OCI-M2 (cell line): ENCODE data around the gene FBXO33.
"Not testable (repeated sequence)": the region's sequence is repeated elsewhere in the genome, so short reads cannot be mapped to it uniquely, and the experiment has no call there.

Source experiments
- DNase-seq: peaks from one replicate; lab custom pipeline; 2025; ENCODE audit not compliant: unreplicated experiment; lab: John Stamatoyannopoulos, UW

Gene FBXO33

GRCh38 chr14:39374851-39375250, 57.4 kb downstream of the FBXO33 start:
- no peak for DNase-seq

- DNase-seq = no peak
Observed at GRCh38 chr14:39372656-39373055, 59.6 kb downstream of the FBXO33 start.

- no peak for DNase-seq
Observed at GRCh38 chr14:39370415-39370814, 61.8 kb downstream of the FBXO33 start.

GRCh38 chr14:39369029-39369428, 63.2 kb downstream of the FBXO33 start:
- DNase-seq = no peak

GRCh38 chr14:39368261-39368959, 63.8 kb downstream of the FBXO33 start:
- DNase-seq = no peak

- DNase-seq = no peak
Observed at GRCh38 chr14:39367387-39367751, 64.9 kb downstream of the FBXO33 start.

GRCh38 chr14:39366460-39367386, 65.5 kb downstream of the FBXO33 start:
- DNase-seq = no peak

- DNase-seq = no peak
Observed at GRCh38 chr14:39365354-39365753, 66.9 kb downstream of the FBXO33 start.

- DNase-seq = no peak
Observed at GRCh38 chr14:39364509-39364908, 67.7 kb downstream of the FBXO33 start.

GRCh38 chr14:39361556-39361955, 70.7 kb downstream of the FBXO33 start:
- not testable (repeated sequence) for DNase-seq

GRCh38 chr14:39360316-39360715, 71.9 kb downstream of the FBXO33 start:
- DNase-seq = no peak

GRCh38 chr14:39359069-39359468, 73.2 kb downstream of the FBXO33 start:
- DNase-seq = not testable (repeated sequence)

GRCh38 chr14:39351708-39352107, 80.5 kb downstream of the FBXO33 start:
- no peak for DNase-seq

- no peak for DNase-seq
Observed at GRCh38 chr14:39350866-39351265, 81.4 kb downstream of the FBXO33 start.
